HL-60 (cell line): ENCODE results near the gene RGS19.

Source experiments
- DNase-seq, 2 experiments: peaks; one replicate each; pipeline ENCODE4 v3.0.0-alpha.2; 2010 to 2020; ENCODE audit warnings: low read depth in 1 of 2, low spot score in 1 of 2
- H3K27ac ChIP-seq: fragments of 250-450 bp; sonication (Bioruptor Pico); replicated peaks from 2 replicates; pipeline ENCODE4 v1.5.1; 2020; ENCODE audit warnings: mild to moderate bottlenecking, moderate library complexity
- H3K27me3 ChIP-seq: fragments of 250-450 bp; sonication (Bioruptor Pico); 2 replicates; pipeline ENCODE4 v1.5.1; 2021; ENCODE audit warnings: mild to moderate bottlenecking, moderate library complexity; ENCODE audit not compliant: insufficient read depth, poor library complexity, severe bottlenecking
- H3K4me3 ChIP-seq: replicated peaks from 2 replicates; pipeline ENCODE4 v1.5.1; 2011; ENCODE audit warnings: mild to moderate bottlenecking, control low read depth, low read length; ENCODE audit not compliant: insufficient read depth
- CTCF ChIP-seq: IDR thresholded peaks from one replicate; pipeline ENCODE4 v1.5.1; 2011; ENCODE audit warnings: low read length, control low read depth, inconsistent platforms; ENCODE audit not compliant: insufficient read depth
- GABPA ChIP-seq: IDR thresholded peaks from 2 replicates; pipeline ENCODE4 v1.6.1; 2012; ENCODE audit warnings: low read depth
- POLR2AphosphoS5 ChIP-seq: IDR thresholded peaks from 2 replicates; pipeline ENCODE4 v1.6.1; 2012; ENCODE audit warnings: low read depth
- SPI1 ChIP-seq: IDR thresholded peaks from 2 replicates; pipeline ENCODE4 v1.6.1; 2012; ENCODE audit warnings: low read depth, mild to moderate bottlenecking, borderline replicate concordance
- TF ChIP-seq, protein P1 (sequence below): IDR thresholded peaks from 2 replicates; pipeline ENCODE4 v1.6.1; 2012; ENCODE audit warnings: low read depth; ENCODE audit not compliant: insufficient replicate concordance

The RGS19 gene

DNA sequence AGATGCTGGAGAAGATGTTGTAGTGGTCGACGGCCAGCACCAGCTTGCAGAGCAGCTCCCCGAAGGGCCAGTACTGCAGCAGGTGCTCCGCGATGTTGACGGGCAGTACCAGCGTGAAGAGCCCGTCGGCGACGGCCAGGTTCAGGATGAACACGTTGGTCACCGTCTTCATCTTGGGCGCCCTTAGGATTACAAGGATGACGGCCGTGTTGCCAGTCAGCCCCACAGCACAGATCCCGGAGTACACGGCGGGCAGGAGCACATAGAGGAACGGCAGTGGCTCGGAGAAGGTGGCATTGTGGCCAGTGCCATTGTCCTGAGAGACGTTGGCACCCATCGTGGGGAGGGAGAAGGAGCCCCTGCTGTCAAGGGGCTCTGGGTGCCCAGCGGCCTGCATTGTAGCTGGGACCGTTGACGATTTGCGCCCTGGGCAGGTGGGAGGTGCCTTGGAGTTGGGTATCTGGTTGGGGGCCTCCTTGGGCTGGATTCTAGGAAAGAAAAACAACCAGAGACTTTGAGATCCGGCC is 27.2 kb upstream of the RGS19 start:
- no peak overlapping the region for H3K27ac ChIP-seq
- TF ChIP-seq SPI1 (no peak), GABPA (no peak), POLR2AphosphoS5 (no peak), CTCF (no peak)
- TF ChIP-seq, protein P1, sequence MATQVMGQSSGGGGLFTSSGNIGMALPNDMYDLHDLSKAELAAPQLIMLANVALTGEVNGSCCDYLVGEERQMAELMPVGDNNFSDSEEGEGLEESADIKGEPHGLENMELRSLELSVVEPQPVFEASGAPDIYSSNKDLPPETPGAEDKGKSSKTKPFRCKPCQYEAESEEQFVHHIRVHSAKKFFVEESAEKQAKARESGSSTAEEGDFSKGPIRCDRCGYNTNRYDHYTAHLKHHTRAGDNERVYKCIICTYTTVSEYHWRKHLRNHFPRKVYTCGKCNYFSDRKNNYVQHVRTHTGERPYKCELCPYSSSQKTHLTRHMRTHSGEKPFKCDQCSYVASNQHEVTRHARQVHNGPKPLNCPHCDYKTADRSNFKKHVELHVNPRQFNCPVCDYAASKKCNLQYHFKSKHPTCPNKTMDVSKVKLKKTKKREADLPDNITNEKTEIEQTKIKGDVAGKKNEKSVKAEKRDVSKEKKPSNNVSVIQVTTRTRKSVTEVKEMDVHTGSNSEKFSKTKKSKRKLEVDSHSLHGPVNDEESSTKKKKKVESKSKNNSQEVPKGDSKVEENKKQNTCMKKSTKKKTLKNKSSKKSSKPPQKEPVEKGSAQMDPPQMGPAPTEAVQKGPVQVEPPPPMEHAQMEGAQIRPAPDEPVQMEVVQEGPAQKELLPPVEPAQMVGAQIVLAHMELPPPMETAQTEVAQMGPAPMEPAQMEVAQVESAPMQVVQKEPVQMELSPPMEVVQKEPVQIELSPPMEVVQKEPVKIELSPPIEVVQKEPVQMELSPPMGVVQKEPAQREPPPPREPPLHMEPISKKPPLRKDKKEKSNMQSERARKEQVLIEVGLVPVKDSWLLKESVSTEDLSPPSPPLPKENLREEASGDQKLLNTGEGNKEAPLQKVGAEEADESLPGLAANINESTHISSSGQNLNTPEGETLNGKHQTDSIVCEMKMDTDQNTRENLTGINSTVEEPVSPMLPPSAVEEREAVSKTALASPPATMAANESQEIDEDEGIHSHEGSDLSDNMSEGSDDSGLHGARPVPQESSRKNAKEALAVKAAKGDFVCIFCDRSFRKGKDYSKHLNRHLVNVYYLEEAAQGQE, result no peak
- no peak for DNase-seq
- H3K27me3 ChIP-seq, result peaks cover 6% of the 10 kb centered on the region
- H3K4me3 ChIP-seq, result no peak overlapping the region

DNA sequence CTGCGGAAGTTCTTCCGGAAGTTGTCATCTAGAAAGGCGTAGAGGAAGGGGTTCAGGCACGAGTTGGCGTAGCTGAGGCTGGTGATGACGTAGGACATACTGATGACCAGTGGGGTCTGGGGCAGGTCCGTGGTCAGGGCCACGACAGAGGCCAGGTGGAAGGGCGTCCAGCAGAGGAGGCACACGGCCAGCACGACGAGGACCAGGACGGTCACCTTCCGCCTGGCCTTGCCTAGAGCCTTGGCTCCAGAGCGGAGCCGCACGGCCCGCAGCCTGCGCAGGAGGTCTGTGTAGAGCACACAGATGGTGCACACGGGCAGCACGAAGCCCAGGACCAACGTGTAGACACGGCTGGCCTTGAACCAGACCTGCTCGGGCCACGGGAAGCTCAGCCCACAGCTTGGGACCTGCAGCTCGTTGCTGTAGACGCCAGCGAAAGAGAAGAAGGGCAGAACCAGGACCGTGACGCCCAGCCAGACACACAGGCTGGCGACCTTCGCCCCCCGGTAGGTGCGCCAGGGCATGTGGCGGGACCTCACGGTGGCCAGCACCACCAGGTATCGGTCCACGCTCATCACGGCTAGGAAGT is 26.6 kb upstream of the RGS19 start:
- H3K27ac ChIP-seq, result no peak overlapping the region
- DNase-seq, result no peak
- no peak for TF ChIP-seq POLR2AphosphoS5
- no peak for TF ChIP-seq GABPA
- no peak for TF ChIP-seq SPI1
- TF ChIP-seq, protein P1, result no peak
- no peak for TF ChIP-seq CTCF
- H3K27me3 ChIP-seq, result peaks cover 6% of the 10 kb centered on the region
- H3K4me3 ChIP-seq, result no peak overlapping the region

DNA sequence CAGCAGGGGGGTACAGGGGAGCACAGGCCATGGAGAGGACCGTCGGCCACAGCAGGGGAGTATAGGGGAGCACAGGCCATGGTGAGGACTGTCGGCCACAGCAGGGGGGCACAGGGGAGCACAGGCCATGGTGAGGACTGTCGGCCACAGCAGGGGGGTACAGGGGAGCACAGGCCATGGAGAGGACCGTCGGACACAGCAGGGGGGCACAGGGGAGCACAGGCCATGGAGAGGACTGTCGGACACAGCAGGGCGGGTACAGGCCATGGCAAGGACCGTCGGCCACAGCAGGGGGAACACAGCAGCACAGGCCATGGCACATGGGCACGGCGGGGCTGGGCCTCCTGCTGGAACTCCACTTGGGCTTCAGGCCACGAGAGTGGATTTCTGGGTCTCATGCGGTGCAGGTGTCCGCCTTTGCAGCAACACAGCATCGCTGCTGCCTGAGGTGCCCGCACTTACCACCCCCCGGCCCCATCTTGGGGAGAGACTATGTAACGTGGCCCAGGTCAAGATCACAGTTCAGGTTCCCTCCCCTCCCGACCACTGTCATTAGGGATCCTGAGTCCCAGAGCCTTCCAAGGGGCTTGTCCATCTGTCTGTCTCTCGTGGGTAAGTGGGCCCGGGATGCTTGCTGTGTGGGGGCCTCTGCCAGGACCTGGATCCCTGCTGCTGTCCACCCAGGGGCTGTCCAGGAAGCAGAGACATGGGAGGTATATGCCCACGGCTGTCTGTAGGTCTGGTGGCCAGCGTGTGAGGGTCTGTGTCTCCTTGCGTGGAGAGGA is 25.5 kb upstream of the RGS19 start:
- no peak for TF ChIP-seq POLR2AphosphoS5
- no peak for TF ChIP-seq SPI1
- no peak for TF ChIP-seq CTCF
- TF ChIP-seq, protein P1, result no peak
- no peak for TF ChIP-seq GABPA
- no peak for DNase-seq
- no peak overlapping the region for H3K27ac ChIP-seq
- peaks cover 6% of the 10 kb centered on the region for H3K27me3 ChIP-seq
- H3K4me3 ChIP-seq, result no peak overlapping the region
